Effector memory CD4-positive, alpha-beta T cell (primary cell): ENCODE data around the gene STAP2.

Experiments used
- DNase-seq, 3 donors: peaks; one replicate each; pipeline ENCODE4 v3.0.0-alpha.2; 2020
- H3K27ac ChIP-seq: 2 replicates; pipeline ENCODE4 v1.7.0; 2013; ENCODE audit warnings: mild to moderate bottlenecking, low read length, moderate library complexity; ENCODE audit not compliant: insufficient read depth, poor library complexity, severe bottlenecking
- H3K27me3 ChIP-seq: replicated peaks from 2 replicates; pipeline ENCODE4 v1.7.0; 2013; ENCODE audit warnings: mild to moderate bottlenecking, low read length; ENCODE audit not compliant: insufficient read depth, control insufficient read depth, poor library complexity, severe bottlenecking
- H3K36me3 ChIP-seq: 2 replicates; pipeline ENCODE4 v1.7.0; 2013; ENCODE audit warnings: mild to moderate bottlenecking, low read length, moderate library complexity; ENCODE audit not compliant: control insufficient read depth, insufficient read depth
- H3K4me1 ChIP-seq: 2 replicates; pipeline ENCODE4 v1.7.0; 2013; ENCODE audit warnings: low read length, mild to moderate bottlenecking; ENCODE audit not compliant: control insufficient read depth, insufficient read depth, poor library complexity, severe bottlenecking
- H3K4me3 ChIP-seq: 2 replicates; pipeline ENCODE4 v1.7.0; 2013; ENCODE audit warnings: low read length, low read depth, mild to moderate bottlenecking; ENCODE audit not compliant: insufficient read depth, poor library complexity, severe bottlenecking
- H3K9me3 ChIP-seq: 2 replicates; pipeline ENCODE4 v1.7.0; 2013; ENCODE audit warnings: mild to moderate bottlenecking, low read length, moderate library complexity; ENCODE audit not compliant: control insufficient read depth

Gene STAP2

DNA sequence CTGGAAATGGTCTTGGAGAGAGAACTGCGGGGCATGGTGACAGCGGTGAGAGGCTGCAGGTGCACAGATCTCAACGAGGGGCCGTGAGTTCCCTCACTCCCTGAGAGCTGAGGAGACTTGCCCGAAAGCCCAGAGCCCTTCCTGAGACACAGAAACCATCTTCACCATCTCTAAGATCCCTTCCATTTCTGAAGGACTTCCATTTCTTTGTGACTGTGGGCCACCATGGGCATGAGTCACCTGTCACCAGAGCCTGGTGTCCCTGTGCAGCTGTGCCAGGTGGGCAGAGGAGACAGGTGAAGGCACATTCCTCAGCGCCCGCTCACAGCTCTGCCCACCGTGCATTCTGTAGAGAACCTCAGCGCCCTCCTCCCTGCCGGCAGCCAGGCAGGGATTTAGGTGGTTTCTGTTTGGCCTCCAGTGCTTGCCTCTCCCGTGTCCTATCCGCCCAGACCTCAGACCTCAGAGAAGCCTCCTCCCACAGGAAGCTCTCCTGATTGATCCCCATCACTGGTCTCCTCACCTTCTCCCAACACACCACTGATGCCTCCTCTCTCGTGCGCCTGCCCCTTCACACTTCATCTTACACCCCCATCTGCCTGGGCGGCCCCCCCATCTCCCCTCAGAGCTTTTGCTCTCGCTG lies 37.5 kb upstream of the STAP2 start:
- Histone ChIP-seq H3K4me1 (peaks cover 55% of the 10 kb centered on the region), H3K27ac (no peak overlapping the region), H3K4me3 (no peak overlapping the region), H3K27me3 (no peaks in the 10 kb centered on the region), H3K9me3 (no peaks in the 10 kb centered on the region), H3K36me3 (peaks cover 3% of the 10 kb centered on the region)
- no peak for DNase-seq

DNA sequence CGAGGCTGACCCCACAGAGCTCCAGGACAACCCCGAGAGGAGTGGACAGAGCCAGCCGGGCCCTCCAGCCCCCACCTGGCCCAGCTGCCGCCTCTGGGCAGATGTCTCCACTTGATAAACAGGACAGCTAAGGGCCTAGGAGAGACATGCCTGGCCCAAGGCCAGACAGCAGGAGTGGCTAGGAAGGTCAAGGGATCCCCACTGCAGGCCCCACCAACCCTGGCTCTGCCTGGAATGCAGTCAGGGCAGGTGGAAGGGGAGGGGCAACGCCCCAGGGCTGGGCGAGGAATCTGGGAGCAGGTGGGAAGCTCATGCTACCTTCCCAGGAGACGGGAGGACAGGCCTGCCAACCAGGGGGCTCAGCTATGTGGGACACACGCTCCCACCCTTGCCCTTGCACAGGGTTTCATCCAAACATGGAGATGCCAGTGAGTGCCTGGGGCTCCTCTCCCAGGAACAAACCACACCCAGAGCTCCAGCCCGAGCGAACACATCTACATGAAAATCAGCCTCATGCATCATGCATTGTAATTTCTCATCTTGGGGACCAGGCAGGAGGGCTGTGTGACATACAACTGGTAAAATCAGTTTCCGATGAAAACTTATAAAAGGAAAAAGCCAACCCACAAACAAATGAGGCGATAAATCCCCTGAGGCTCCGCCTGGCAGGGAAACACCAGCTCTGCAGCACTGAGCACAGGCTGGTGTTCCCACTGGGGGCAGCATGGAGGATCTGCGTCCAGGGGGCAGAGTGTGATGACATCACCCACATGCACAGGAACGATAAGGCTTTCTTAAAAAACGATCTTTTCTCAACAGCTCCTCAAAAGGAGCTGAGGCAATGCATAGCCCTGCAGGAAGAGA lies 36.8 kb upstream of the STAP2 start:
- no peak for DNase-seq
- Histone ChIP-seq H3K27me3 (no peaks in the 10 kb centered on the region), H3K27ac (no peak overlapping the region), H3K4me3 (no peak overlapping the region), H3K36me3 (peaks cover 3% of the 10 kb centered on the region), H3K4me1 (peaks cover 54% of the 10 kb centered on the region), H3K9me3 (no peaks in the 10 kb centered on the region)

GRCh38 chr19:4374498-4375163 lies 36.0 kb upstream of the STAP2 start:
- no peak overlapping the region for H3K4me3 ChIP-seq
- H3K4me1 ChIP-seq, result peaks cover 54% of the 10 kb centered on the region
- no peak overlapping the region for H3K27ac ChIP-seq
- H3K9me3 ChIP-seq, result no peaks in the 10 kb centered on the region
- peaks cover 3% of the 10 kb centered on the region for H3K36me3 ChIP-seq
- no peaks in the 10 kb centered on the region for H3K27me3 ChIP-seq
- DNase-seq, result no peak

DNA sequence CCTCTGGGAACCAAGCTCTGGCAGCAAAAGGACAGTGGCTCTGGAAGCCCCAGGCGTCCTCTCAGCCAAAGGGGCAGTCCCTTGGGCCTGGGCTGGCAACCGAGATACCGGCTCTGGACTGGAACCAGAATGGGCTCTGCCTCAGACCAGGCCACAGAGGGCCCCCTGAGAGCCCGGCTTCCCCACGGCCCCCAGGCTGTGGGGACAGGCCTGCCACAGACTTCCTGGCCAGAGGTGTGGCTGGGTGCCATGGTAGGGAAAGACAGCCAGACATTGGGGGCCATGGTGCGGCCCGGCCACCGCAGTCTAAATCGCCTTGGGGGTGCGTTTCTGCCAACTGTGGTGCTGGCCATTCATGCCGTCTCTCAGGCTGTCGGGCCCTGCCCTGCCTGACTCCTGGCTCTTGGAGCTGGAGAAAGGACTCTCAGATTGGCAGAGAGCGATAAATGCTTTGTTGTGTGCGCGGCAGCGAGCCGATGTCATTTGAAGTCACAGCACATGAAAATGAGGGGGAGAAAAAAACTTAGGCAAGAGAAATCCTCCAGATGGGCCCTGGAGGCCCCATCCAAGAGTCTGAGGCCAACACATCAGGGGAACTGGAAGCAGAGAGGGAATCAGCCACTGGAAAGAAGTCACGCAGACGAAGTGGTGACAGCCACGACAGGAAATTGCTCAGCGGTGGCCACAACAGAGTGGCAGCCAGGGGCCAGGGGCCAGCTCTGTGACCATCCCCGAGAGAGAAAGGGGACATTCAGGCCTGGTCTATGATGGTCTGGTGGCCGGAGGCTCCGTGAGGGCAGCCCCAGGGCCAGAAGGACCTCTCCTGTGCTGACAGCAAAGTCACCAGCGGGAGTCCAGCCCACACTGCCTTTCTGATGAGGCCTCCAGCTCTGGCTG lies 35.2 kb upstream of the STAP2 start:
- H3K4me3 ChIP-seq, result no peak overlapping the region
- H3K9me3 ChIP-seq, result no peaks in the 10 kb centered on the region
- H3K4me1 ChIP-seq, result peaks cover 54% of the 10 kb centered on the region
- H3K27me3 ChIP-seq, result no peaks in the 10 kb centered on the region
- no peak overlapping the region for H3K27ac ChIP-seq
- no peak for DNase-seq
- peaks cover 3% of the 10 kb centered on the region for H3K36me3 ChIP-seq

DNA sequence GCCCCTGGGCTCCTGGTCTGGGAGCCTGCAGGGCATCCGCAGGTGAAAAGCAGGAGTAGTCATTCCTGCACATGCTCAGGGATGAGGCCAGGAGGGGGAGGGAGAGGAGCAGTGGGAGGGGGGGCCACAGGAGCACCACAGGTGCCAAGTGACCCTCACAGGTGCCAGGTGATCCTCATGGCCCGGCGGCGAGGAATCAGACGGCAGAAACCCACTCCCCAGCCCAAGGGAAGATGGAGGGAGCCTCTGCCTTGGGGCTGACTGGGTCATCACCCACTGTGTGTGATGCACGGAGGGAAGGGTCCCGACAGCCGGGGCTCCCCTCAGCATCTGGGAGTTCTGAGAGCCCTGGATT lies 34.4 kb upstream of the STAP2 start:
- H3K9me3 ChIP-seq, result no peaks in the 10 kb centered on the region
- H3K27me3 ChIP-seq, result no peaks in the 10 kb centered on the region
- peaks cover 3% of the 10 kb centered on the region for H3K36me3 ChIP-seq
- H3K4me3 ChIP-seq, result no peak overlapping the region
- peaks cover 59% of the 10 kb centered on the region for H3K4me1 ChIP-seq
- no peak overlapping the region for H3K27ac ChIP-seq
- DNase-seq, result no peak

GRCh38 chr19:4372165-4373012 lies 33.8 kb upstream of the STAP2 start:
- no peak for DNase-seq
- Histone ChIP-seq H3K27me3 (no peaks in the 10 kb centered on the region), H3K27ac (peak overlapping the region; percentile 36), H3K4me1 (peaks cover 59% of the 10 kb centered on the region), H3K36me3 (peaks cover 3% of the 10 kb centered on the region), H3K9me3 (no peaks in the 10 kb centered on the region), H3K4me3 (no peak overlapping the region)

GRCh38 chr19:4371247-4372164 lies 32.9 kb upstream of the STAP2 start:
- Histone ChIP-seq H3K36me3 (peaks cover 7% of the 10 kb centered on the region), H3K9me3 (no peaks in the 10 kb centered on the region), H3K4me1 (peaks cover 54% of the 10 kb centered on the region), H3K27ac (peak overlapping the region; percentile 36), H3K27me3 (no peaks in the 10 kb centered on the region), H3K4me3 (no peak overlapping the region)
- DNase-seq, result no peak

GRCh38 chr19:4370418-4371041 lies 31.9 kb upstream of the STAP2 start:
- no peak for DNase-seq
- peaks cover 54% of the 10 kb centered on the region for H3K4me1 ChIP-seq
- H3K27ac ChIP-seq, result peak overlapping the region; percentile 79
- no peaks in the 10 kb centered on the region for H3K9me3 ChIP-seq
- H3K27me3 ChIP-seq, result no peaks in the 10 kb centered on the region
- peak overlapping the region; percentile 76 for H3K4me3 ChIP-seq
- H3K36me3 ChIP-seq, result peaks cover 17% of the 10 kb centered on the region
